ENCODE data around the gene VSTM4. TPM values are rescaled to one million over a fixed set of nuclear protein-coding genes. Genes with fewer than 3 reads are reported as not detected.

VSTM4 gene
- total and polyA plus RNA-seq, 2 donors (not counting 1 experiment from before 2014, with no cell fraction given), result not detected

- no peaks in the 10 kb centered on the region for H3K4me1 Mint-ChIP-seq
- no peak for DNase-seq
- H3K4me3 Mint-ChIP-seq, result no peak overlapping the region
- no peaks in the 10 kb centered on the region for H3K9me3 Mint-ChIP-seq (ENCODE audit: insufficient read depth)
- Histone ChIP-seq H2AFZ (ENCODE audit: insufficient read depth, low read depth, low read length, poor library complexity, severe bottlenecking) (no peak overlapping the region), H3K4me1 (ENCODE audit: control insufficient read depth in 2 of 2, insufficient read depth in 2 of 2, low read length in 2 of 2) (no peaks in the 10 kb centered on the region), H3K9me3 (ENCODE audit: control extremely low read depth in 1 of 3, control insufficient read depth in 2 of 3, insufficient read depth in 1 of 3, low read length in 2 of 3) (no peaks in the 10 kb centered on the region), H4K20me1 (ENCODE audit: control insufficient read depth, insufficient read depth, low read length, poor library complexity, severe bottlenecking) (no peaks in the 10 kb centered on the region), H3K4me3 (ENCODE audit: control extremely low read depth in 1 of 5, extremely low read depth in 1 of 5, insufficient read depth in 1 of 5, low read depth in 2 of 5, low read length in 4 of 5) (no peak overlapping the region), H3K4me2 (replicated peaks; ENCODE audit: low read depth, low read length, poor library complexity, severe bottlenecking) (no peak overlapping the region), H3K27ac (ENCODE audit: low read length in 2 of 2) (no peak overlapping the region), H3K36me3 (replicated peaks in 1 of 2; ENCODE audit: control extremely low read depth in 1 of 2, control insufficient read depth in 1 of 2, extremely low read depth in 1 of 2, insufficient read depth in 2 of 2, low read length in 1 of 2) (no peaks in the 10 kb centered on the region), H3K27me3 (replicated peaks in 1 of 4; ENCODE audit: control extremely low read depth in 1 of 4, control insufficient read depth in 3 of 4, insufficient read depth in 4 of 4, low read length in 3 of 4) (peaks cover 0 to 5% (median 2%) of the 10 kb centered on the region in 4 experiments), H3K79me2 (ENCODE audit: control insufficient read depth, insufficient read depth, low read length) (no peaks in the 10 kb centered on the region), H3K9ac (ENCODE audit: low read length) (no peak overlapping the region)
- WGBS (ENCODE audit: insufficient coverage), result 83% methylated on average over 1 of the region's 4 CpGs
- no peak overlapping the region for H3K27ac Mint-ChIP-seq
- ATAC-seq (ENCODE audit: low read depth), result no peak
- peaks cover 22% of the 10 kb centered on the region for H3K27me3 Mint-ChIP-seq
- CTCF ChIA-PET, result no interaction called here
- POLR2A ChIA-PET, result no interaction called here
- TF ChIP-seq CTCF (IDR thresholded peaks at IDR 0.05) (no peak), EZH2 (IDR thresholded peaks at IDR 0.05; ENCODE audit: borderline replicate concordance, insufficient read depth, low read depth, low read length, poor library complexity, severe bottlenecking) (no peak)
- intact Hi-C loops (cut with micrococcal nuclease), result no loop called here
Measured at GRCh38 chr10:49103761-49104160, 11.6 kb downstream of the VSTM4 start.

GRCh38 chr10:49099046-49099445 is 16.3 kb downstream of the VSTM4 start:
- Mint-ChIP-seq H3K4me3 (no peak overlapping the region), H3K4me1 (no peaks in the 10 kb centered on the region), H3K9me3 (ENCODE audit: insufficient read depth) (no peaks in the 10 kb centered on the region), H3K27ac (no peak overlapping the region), H3K27me3 (peaks cover 22% of the 10 kb centered on the region)
- Histone ChIP-seq H3K9ac (ENCODE audit: low read length) (no peak overlapping the region), H4K20me1 (ENCODE audit: control insufficient read depth, insufficient read depth, low read length, poor library complexity, severe bottlenecking) (no peaks in the 10 kb centered on the region), H3K27me3 (replicated peaks in 1 of 4; ENCODE audit: control extremely low read depth in 1 of 4, control insufficient read depth in 3 of 4, insufficient read depth in 4 of 4, low read length in 3 of 4) (peaks cover 0 to 6% (median 2%) of the 10 kb centered on the region in 4 experiments), H3K36me3 (replicated peaks in 1 of 2; ENCODE audit: control extremely low read depth in 1 of 2, control insufficient read depth in 1 of 2, extremely low read depth in 1 of 2, insufficient read depth in 2 of 2, low read length in 1 of 2) (no peaks in the 10 kb centered on the region), H3K27ac (ENCODE audit: low read length in 2 of 2) (no peak overlapping the region), H3K4me1 (ENCODE audit: control insufficient read depth in 2 of 2, insufficient read depth in 2 of 2, low read length in 2 of 2) (no peaks in the 10 kb centered on the region), H2AFZ (ENCODE audit: insufficient read depth, low read depth, low read length, poor library complexity, severe bottlenecking) (no peak overlapping the region), H3K9me3 (ENCODE audit: control extremely low read depth in 1 of 3, control insufficient read depth in 2 of 3, insufficient read depth in 1 of 3, low read length in 2 of 3) (no peaks in the 10 kb centered on the region), H3K4me2 (replicated peaks; ENCODE audit: low read depth, low read length, poor library complexity, severe bottlenecking) (no peak overlapping the region), H3K79me2 (ENCODE audit: control insufficient read depth, insufficient read depth, low read length) (no peaks in the 10 kb centered on the region), H3K4me3 (ENCODE audit: control extremely low read depth in 1 of 5, extremely low read depth in 1 of 5, insufficient read depth in 1 of 5, low read depth in 2 of 5, low read length in 4 of 5) (no peak overlapping the region)
- intact Hi-C loops (cut with micrococcal nuclease), result no loop called here
- 98% methylated on average over 7 of the region's 8 CpGs for WGBS (ENCODE audit: insufficient coverage)
- no peak for ATAC-seq (ENCODE audit: low read depth)
- no peak for DNase-seq
- POLR2A ChIA-PET, result no interaction called here
- CTCF ChIA-PET, result no interaction called here
- TF ChIP-seq EZH2 (IDR thresholded peaks at IDR 0.05; ENCODE audit: borderline replicate concordance, insufficient read depth, low read depth, low read length, poor library complexity, severe bottlenecking), result no peak
- TF ChIP-seq CTCF (IDR thresholded peaks at IDR 0.05), result no peak

All from B cell (primary cell).